ENCODE results near the gene WNK1. TPM values are rescaled to one million over a fixed set of nuclear protein-coding genes. Genes with fewer than 3 reads are reported as not detected.
"Not testable (repeated sequence)": the region's sequence is repeated elsewhere in the genome, so short reads cannot be mapped to it uniquely, and the experiment has no call there.

Gene WNK1
- polyA plus RNA-seq, 2 donors, result 66.0 to 72.3 TPM

GRCh38 chr12:776772-777373 lies 24.5 kb downstream of the WNK1 start:
- H3K4me1 ChIP-seq (ENCODE audit: control insufficient read depth in 2 of 2, insufficient read depth in 2 of 2, low read length in 1 of 2); H3K27ac ChIP-seq (ENCODE audit: low read depth in 2 of 2, low read length in 1 of 2): not testable (repeated sequence)

GRCh38 chr12:777550-778047 lies 25.2 kb downstream of the WNK1 start:
- WGBS, 2 donors, result 68 to 82% methylated on average over 3 of the region's 3 CpGs
- Histone ChIP-seq H3K36me3 (ENCODE audit: control insufficient read depth in 2 of 2, insufficient read depth in 2 of 2, low read length in 1 of 2) (no peaks in the 10 kb centered on the region), H3K4me3 (ENCODE audit: low read depth in 1 of 2, low read length in 2 of 2) (no peak overlapping the region), H3K4me1 (ENCODE audit: control insufficient read depth in 2 of 2, insufficient read depth in 2 of 2, low read length in 1 of 2) (peaks cover 0 to 2% of the 10 kb centered on the region in 2 donors), H3K9me3 (ENCODE audit: control insufficient read depth in 2 of 2, insufficient read depth in 1 of 2, low read depth in 1 of 2, low read length in 1 of 2) (no peaks in the 10 kb centered on the region), H3K27me3 (ENCODE audit: control insufficient read depth in 1 of 2, insufficient read depth in 2 of 2, low read length in 2 of 2) (no peaks in the 10 kb centered on the region), H3K27ac (ENCODE audit: low read depth in 2 of 2, low read length in 1 of 2) (no peak overlapping the region)

More at GRCh38 chr12:776772-777373, 24.5 kb downstream of the WNK1 start:
- 95 to 97% methylated on average over 5 of the region's 5 CpGs for WGBS, 2 donors
- not testable (repeated sequence) for H3K4me3 ChIP-seq (ENCODE audit: low read depth in 1 of 2, low read length in 2 of 2); H3K9me3 ChIP-seq (ENCODE audit: control insufficient read depth in 2 of 2, insufficient read depth in 1 of 2, low read depth in 1 of 2, low read length in 1 of 2); H3K27me3 ChIP-seq (ENCODE audit: control insufficient read depth in 1 of 2, insufficient read depth in 2 of 2, low read length in 2 of 2); H3K36me3 ChIP-seq (ENCODE audit: control insufficient read depth in 2 of 2, insufficient read depth in 2 of 2, low read length in 1 of 2)

- Histone ChIP-seq H3K4me1 (ENCODE audit: control insufficient read depth in 2 of 2, insufficient read depth in 2 of 2, low read length in 1 of 2) (peaks cover 0 to 2% of the 10 kb centered on the region in 2 donors), H3K4me3 (ENCODE audit: low read depth in 1 of 2, low read length in 2 of 2) (no peak overlapping the region), H3K9me3 (ENCODE audit: control insufficient read depth in 2 of 2, insufficient read depth in 1 of 2, low read depth in 1 of 2, low read length in 1 of 2) (no peaks in the 10 kb centered on the region), H3K27me3 (ENCODE audit: control insufficient read depth in 1 of 2, insufficient read depth in 2 of 2, low read length in 2 of 2) (no peaks in the 10 kb centered on the region), H3K36me3 (ENCODE audit: control insufficient read depth in 2 of 2, insufficient read depth in 2 of 2, low read length in 1 of 2) (no peaks in the 10 kb centered on the region), H3K27ac (ENCODE audit: low read depth in 2 of 2, low read length in 1 of 2) (no peak overlapping the region)
- 72 to 74% methylated on average over 6 of the region's 6 CpGs for WGBS, 2 donors
These were observed 26.2 kb downstream of the WNK1 start for GRCh38 chr12:778615-779014.

DNA sequence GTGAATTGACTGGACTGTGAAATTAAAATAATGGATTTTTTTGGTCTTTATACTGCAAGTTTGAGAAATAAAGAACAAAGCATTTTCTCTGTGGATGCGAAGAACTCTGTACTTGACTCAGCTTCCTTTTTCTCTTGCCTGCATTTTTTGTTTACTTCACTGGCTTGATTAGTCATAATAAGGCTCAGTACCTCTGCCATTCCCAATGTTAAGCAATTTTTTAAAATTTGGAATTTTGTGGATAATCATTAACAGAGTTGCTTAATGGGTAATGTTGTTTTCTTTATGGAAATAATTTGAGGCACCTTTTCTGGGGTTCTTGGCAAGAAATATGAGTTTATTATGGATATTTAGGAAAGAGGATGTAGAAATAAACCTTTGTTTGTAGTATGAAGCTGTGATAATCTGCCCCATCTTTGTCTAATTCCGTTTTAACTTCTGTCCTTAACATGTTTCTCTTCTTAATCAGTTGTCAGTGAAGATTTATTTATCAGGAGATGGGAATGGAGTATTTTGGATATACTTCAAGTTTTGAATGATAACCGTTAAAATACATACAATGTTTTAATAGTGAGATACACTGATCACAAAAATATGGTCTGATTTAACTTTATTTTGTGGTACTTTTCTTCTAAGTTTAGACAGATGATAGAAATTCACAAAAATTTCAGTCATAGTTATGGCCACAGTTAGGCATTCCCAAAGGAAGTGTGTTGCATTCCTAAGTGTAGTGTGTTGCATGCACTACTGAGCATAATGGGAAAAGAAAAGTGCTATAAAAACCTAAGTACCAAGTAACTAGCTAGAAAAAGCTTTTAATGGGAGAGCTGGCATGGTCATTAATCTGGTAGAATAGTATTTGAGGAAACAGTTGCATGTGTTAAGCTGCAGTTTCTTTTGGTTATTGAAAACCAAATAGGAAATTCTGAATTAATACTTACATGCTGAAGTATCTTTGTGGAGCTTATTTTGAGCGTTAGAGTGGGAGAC lies 27.7 kb downstream of the WNK1 start:
- Histone ChIP-seq H3K4me3 (ENCODE audit: low read depth in 1 of 2, low read length in 2 of 2) (no peak overlapping the region), H3K36me3 (ENCODE audit: control insufficient read depth in 2 of 2, insufficient read depth in 2 of 2, low read length in 1 of 2) (no peaks in the 10 kb centered on the region), H3K4me1 (ENCODE audit: control insufficient read depth in 2 of 2, insufficient read depth in 2 of 2, low read length in 1 of 2) (peaks cover 0 to 2% of the 10 kb centered on the region in 2 donors), H3K27ac (ENCODE audit: low read depth in 2 of 2, low read length in 1 of 2) (no peak overlapping the region), H3K9me3 (ENCODE audit: control insufficient read depth in 2 of 2, insufficient read depth in 1 of 2, low read depth in 1 of 2, low read length in 1 of 2) (no peaks in the 10 kb centered on the region), H3K27me3 (ENCODE audit: control insufficient read depth in 1 of 2, insufficient read depth in 2 of 2, low read length in 2 of 2) (no peaks in the 10 kb centered on the region)
- WGBS, 2 donors, result 33 to 40% methylated on average over 4 of the region's 4 CpGs

DNA sequence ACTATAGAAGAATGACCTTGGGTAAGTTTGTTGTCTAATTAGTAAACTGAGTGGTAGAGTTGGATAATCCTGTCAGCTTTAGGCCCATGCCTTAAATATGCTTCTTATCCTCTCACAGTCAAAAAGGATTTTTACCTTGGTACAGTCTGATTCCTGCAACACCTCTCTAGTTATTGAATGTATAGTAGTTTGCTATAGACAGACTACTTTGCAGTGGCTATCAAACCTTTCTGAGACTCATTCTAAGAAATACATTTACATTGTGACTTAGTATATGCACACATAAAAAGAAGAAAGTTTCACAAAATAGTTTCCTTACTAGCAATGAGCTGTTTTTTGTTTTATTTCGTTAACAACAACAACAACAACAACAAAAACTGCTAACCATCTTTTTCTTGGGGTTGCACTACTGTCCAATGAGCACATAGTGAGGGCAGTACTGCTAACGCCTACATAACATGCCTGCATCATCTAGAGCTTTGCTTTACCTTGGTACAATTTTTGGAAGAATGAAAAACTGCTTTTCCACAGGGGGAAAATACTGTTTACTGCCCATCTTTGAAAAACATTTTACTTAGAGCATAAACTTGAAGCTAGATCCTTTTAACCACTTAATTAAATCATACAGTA lies 28.5 kb downstream of the WNK1 start:
- Histone ChIP-seq H3K36me3 (ENCODE audit: control insufficient read depth in 2 of 2, insufficient read depth in 2 of 2, low read length in 1 of 2) (no peaks in the 10 kb centered on the region), H3K27me3 (ENCODE audit: control insufficient read depth in 1 of 2, insufficient read depth in 2 of 2, low read length in 2 of 2) (no peaks in the 10 kb centered on the region), H3K4me1 (ENCODE audit: control insufficient read depth in 2 of 2, insufficient read depth in 2 of 2, low read length in 1 of 2) (peaks cover 0 to 2% of the 10 kb centered on the region in 2 donors), H3K4me3 (ENCODE audit: low read depth in 1 of 2, low read length in 2 of 2) (no peak overlapping the region), H3K27ac (ENCODE audit: low read depth in 2 of 2, low read length in 1 of 2) (no peak overlapping the region), H3K9me3 (ENCODE audit: control insufficient read depth in 2 of 2, insufficient read depth in 1 of 2, low read depth in 1 of 2, low read length in 1 of 2) (no peaks in the 10 kb centered on the region)
- 64 to 70% methylated on average over 2 of the region's 2 CpGs for WGBS, 2 donors

GRCh38 chr12:785706-786105 lies 33.3 kb downstream of the WNK1 start:
- Histone ChIP-seq H3K27me3 (ENCODE audit: control insufficient read depth in 1 of 2, insufficient read depth in 2 of 2, low read length in 2 of 2) (no peaks in the 10 kb centered on the region), H3K4me1 (ENCODE audit: control insufficient read depth in 2 of 2, insufficient read depth in 2 of 2, low read length in 1 of 2) (no peaks in the 10 kb centered on the region), H3K9me3 (ENCODE audit: control insufficient read depth in 2 of 2, insufficient read depth in 1 of 2, low read depth in 1 of 2, low read length in 1 of 2) (no peaks in the 10 kb centered on the region), H3K4me3 (ENCODE audit: low read depth in 1 of 2, low read length in 2 of 2) (no peak overlapping the region), H3K27ac (ENCODE audit: low read depth in 2 of 2, low read length in 1 of 2) (no peak overlapping the region), H3K36me3 (ENCODE audit: control insufficient read depth in 2 of 2, insufficient read depth in 2 of 2, low read length in 1 of 2) (no peaks in the 10 kb centered on the region)
- WGBS, 2 donors, result 94 to 97% methylated on average over 2 of the region's 2 CpGs

DNA sequence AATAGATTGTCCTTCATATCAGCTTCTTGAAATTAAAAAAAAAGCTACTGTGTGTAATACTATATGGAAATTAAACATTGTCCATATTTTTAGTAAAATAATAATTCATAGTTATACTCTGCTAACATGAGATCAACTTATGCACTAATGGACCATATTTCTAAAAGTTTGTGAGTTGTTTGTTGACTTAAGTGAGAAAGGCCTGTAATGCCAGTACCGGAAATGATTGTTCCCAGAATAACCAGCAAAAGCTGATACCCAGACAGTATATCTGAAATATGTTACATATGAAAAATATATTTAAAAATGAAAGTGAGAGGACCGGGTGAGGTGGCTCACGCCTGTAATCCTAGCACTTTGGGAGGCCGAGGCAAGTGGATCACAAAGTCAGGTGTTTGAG lies 35.9 kb downstream of the WNK1 start:
- Histone ChIP-seq H3K36me3 (ENCODE audit: control insufficient read depth in 2 of 2, insufficient read depth in 2 of 2, low read length in 1 of 2) (no peaks in the 10 kb centered on the region), H3K27me3 (ENCODE audit: control insufficient read depth in 1 of 2, insufficient read depth in 2 of 2, low read length in 2 of 2) (no peaks in the 10 kb centered on the region), H3K4me3 (ENCODE audit: low read depth in 1 of 2, low read length in 2 of 2) (no peak overlapping the region), H3K9me3 (ENCODE audit: control insufficient read depth in 2 of 2, insufficient read depth in 1 of 2, low read depth in 1 of 2, low read length in 1 of 2) (no peaks in the 10 kb centered on the region), H3K4me1 (ENCODE audit: control insufficient read depth in 2 of 2, insufficient read depth in 2 of 2, low read length in 1 of 2) (no peaks in the 10 kb centered on the region), H3K27ac (ENCODE audit: low read depth in 2 of 2, low read length in 1 of 2) (no peak overlapping the region)
- WGBS, 2 donors, result 73 to 87% methylated on average over 4 of the region's 4 CpGs

DNA sequence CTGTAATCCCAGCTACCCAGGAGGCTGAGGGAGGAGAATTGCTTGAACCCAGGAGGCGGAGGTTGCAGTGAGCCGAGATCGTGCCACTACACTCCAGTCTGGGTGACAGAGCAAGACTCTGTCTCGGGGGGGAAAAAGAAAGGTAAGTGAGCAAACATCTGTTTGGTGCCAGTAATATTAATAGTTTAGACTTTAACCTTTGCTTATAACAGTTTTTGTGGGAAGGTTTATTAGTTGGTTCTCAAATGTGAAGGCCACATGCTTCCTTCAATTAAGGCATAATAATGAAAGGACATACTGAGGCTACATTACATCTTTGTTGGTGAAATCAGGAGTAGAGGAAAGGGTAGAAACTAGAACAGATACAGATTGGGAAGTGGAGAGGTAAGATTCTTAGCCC lies 36.4 kb downstream of the WNK1 start:
- not testable (repeated sequence) for H3K27me3 ChIP-seq (ENCODE audit: control insufficient read depth in 1 of 2, insufficient read depth in 2 of 2, low read length in 2 of 2); H3K4me1 ChIP-seq (ENCODE audit: control insufficient read depth in 2 of 2, insufficient read depth in 2 of 2, low read length in 1 of 2); H3K36me3 ChIP-seq (ENCODE audit: control insufficient read depth in 2 of 2, insufficient read depth in 2 of 2, low read length in 1 of 2); H3K27ac ChIP-seq (ENCODE audit: low read depth in 2 of 2, low read length in 1 of 2); H3K4me3 ChIP-seq (ENCODE audit: low read depth in 1 of 2, low read length in 2 of 2); H3K9me3 ChIP-seq (ENCODE audit: control insufficient read depth in 2 of 2, insufficient read depth in 1 of 2, low read depth in 1 of 2, low read length in 1 of 2)
- WGBS, 2 donors, result 70 to 89% methylated on average over 4 of the region's 4 CpGs

DNA sequence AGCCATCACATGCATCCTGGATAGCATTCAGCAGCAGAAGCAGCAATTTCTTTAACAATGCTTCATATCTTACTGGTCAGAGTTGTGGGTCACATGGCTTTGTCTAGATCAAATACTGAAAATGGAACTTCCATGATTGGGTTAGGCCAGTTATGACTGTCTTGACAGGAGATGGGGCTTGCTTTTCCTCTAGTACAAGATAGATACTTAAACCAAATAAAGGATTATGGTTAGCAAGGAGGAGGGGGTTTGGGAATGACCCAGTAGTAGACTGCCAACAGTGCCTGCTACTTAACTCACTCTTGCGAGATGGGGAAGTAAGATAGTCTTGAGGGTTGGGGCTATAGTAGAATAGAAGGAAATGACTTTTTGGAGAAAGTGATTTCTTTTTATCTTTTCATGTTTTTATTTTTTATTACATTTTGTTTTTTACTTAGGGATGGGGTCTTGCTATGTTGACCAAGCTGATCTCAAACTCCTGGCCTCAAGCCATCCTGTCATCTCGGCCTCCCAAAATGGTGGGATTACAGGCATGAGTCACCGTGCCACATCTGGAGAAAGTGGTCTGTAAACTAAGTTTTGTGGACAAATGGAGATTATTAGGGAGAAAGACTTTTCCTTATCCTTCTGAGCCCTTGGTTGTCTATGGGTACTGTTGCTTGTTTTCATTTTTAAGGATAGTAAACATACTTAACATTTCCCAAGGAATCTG lies 37.6 kb downstream of the WNK1 start:
- Histone ChIP-seq H3K9me3 (ENCODE audit: control insufficient read depth in 2 of 2, insufficient read depth in 1 of 2, low read depth in 1 of 2, low read length in 1 of 2) (no peaks in the 10 kb centered on the region), H3K27ac (ENCODE audit: low read depth in 2 of 2, low read length in 1 of 2) (no peak overlapping the region), H3K27me3 (ENCODE audit: control insufficient read depth in 1 of 2, insufficient read depth in 2 of 2, low read length in 2 of 2) (no peaks in the 10 kb centered on the region), H3K36me3 (ENCODE audit: control insufficient read depth in 2 of 2, insufficient read depth in 2 of 2, low read length in 1 of 2) (no peaks in the 10 kb centered on the region), H3K4me1 (ENCODE audit: control insufficient read depth in 2 of 2, insufficient read depth in 2 of 2, low read length in 1 of 2) (no peaks in the 10 kb centered on the region), H3K4me3 (ENCODE audit: low read depth in 1 of 2, low read length in 2 of 2) (no peak overlapping the region)
- 48 to 57% methylated on average over 3 of the region's 3 CpGs for WGBS, 2 donors
